GM06990 (cell line): ENCODE results near the gene CASZ1.

Source experiments
- DNase-seq: peaks from one replicate; pipeline ENCODE4 v3.0.0-alpha.2; 2011; ENCODE audit not compliant: insufficient read length; ENCODE audit errors: extremely low read depth
- H3K27me3 ChIP-seq: replicated peaks from 2 replicates; pipeline ENCODE4 v1.6.0; 2011; ENCODE audit warnings: low read length; ENCODE audit not compliant: control insufficient read depth, insufficient read depth
- H3K36me3 ChIP-seq: 2 replicates; pipeline ENCODE4 v1.5.1; 2011; ENCODE audit warnings: low read length; ENCODE audit not compliant: control insufficient read depth, insufficient read depth
- H3K4me3 ChIP-seq: replicated peaks from 2 replicates; pipeline ENCODE4 v1.5.1; 2011; ENCODE audit warnings: low read depth, mild to moderate bottlenecking, control low read depth, low read length
- CTCF ChIP-seq: IDR thresholded peaks from 2 replicates; pipeline ENCODE4 v1.5.1; 2011; ENCODE audit warnings: low read length, control low read depth, mild to moderate bottlenecking, inconsistent platforms; ENCODE audit not compliant: insufficient read depth, poor library complexity, severe bottlenecking

CASZ1 gene

DNA sequence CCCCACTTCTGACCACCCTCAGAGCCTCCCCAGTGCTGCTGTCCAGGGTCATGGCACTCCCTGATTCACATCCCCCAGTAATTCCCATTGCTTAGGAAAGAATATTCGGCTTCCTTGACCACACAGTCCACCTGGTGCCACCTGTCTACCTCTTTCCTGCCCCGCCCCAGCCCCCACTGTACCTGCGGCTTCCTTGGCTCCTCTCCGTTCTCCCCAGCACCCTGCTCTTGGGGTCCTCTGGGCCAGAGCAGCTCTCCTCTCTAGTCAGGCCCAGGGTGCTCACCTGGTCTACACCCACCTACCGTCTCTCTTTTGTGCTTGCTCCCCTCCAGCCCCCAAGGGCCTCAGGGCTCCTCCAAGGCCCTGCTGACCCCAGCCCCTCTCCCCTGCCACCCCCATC, 179.1 kb downstream of the CASZ1 start:
- Histone ChIP-seq H3K36me3 (peaks cover 6% of the 10 kb centered on the region), H3K27me3 (no peaks in the 10 kb centered on the region), H3K4me3 (no peak overlapping the region)
- TF ChIP-seq CTCF = no peak
- DNase-seq = no peak

GRCh38 chr1:10616696-10617095, 179.8 kb downstream of the CASZ1 start:
- TF ChIP-seq CTCF = no peak
- no peaks in the 10 kb centered on the region for H3K27me3 ChIP-seq
- DNase-seq = no peak
- peaks cover 4% of the 10 kb centered on the region for H3K36me3 ChIP-seq
- H3K4me3 ChIP-seq = no peak overlapping the region

DNA sequence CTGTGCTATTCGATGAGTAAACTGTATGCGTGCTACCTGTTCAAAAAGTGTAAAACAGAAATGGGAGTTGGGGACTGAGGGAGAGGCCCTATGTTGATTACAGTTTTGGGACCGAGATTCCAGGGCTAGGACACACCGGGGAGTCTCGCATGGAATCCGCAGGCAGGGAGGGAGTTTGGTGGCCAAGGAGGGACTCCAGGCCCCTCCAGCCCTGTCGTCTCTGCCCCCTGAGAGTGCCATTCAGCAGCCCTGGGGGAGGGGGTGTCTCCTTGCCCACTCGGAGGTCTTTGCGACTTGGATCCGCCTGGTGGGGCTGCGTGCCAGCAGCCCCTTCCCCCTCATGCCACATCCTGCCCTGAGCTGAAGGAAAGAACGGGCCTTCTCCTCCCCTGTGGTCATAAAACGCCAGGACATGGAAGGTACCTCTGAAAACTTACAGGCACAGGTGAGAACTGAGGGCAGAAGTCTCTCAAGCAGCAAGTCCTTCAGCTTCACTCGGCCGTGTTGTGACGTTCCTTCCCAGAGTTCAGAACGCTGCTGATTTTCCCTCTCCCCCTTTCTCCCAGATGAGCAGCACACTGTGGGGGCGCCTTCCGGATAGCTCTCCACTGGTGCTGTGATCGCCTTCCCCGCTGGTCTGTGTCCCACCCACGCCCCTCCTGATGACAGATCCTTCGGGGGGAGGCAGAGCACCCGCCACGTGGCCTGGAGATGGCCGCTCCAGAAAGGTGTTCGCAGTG, 180.3 kb downstream of the CASZ1 start:
- peaks cover 4% of the 10 kb centered on the region for H3K36me3 ChIP-seq
- no peak for DNase-seq
- no peaks in the 10 kb centered on the region for H3K27me3 ChIP-seq
- H3K4me3 ChIP-seq = no peak overlapping the region
- TF ChIP-seq CTCF = no peak

DNA sequence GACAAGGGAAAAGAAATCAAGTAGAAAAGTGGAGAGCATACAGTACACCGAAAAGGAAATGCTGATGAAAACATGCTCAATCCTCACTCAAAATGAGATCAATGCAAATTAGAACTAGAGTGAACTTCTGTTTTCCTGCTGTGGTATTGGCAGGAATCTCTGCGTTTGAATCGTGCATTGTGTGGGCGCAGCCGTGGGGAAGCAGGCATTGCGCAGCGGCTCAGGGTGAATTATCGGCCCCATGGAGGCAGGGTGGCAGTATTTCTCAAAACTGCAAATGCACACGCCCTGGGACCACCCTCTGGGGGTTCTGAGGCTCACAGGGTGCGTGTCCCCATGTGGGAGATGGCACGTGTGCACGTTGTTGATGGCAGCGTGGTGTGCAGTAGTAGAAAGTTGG, 181.1 kb downstream of the CASZ1 start:
- H3K36me3 ChIP-seq = peaks cover 4% of the 10 kb centered on the region
- H3K4me3 ChIP-seq = no peak overlapping the region
- no peak for TF ChIP-seq CTCF
- no peak for DNase-seq
- H3K27me3 ChIP-seq = no peaks in the 10 kb centered on the region

- no peak for TF ChIP-seq CTCF
- H3K27me3 ChIP-seq = no peaks in the 10 kb centered on the region
- no peak for DNase-seq
- H3K4me3 ChIP-seq = no peak overlapping the region
- peaks cover 4% of the 10 kb centered on the region for H3K36me3 ChIP-seq
Measured at GRCh38 chr1:10614377-10615225, 181.8 kb downstream of the CASZ1 start.
